ENCODE data around the gene SUSD4. TPM values are rescaled to one million over a fixed set of nuclear protein-coding genes. Genes with fewer than 3 reads are reported as not detected.

Gene SUSD4
- total RNA-seq, 1 experiment from 2014 or later: not detected

GRCh38 chr1:223329664-223330415 lies 34.1 kb downstream of the SUSD4 start:
- DNase-seq (ENCODE audit: low spot score): no peak

DNA sequence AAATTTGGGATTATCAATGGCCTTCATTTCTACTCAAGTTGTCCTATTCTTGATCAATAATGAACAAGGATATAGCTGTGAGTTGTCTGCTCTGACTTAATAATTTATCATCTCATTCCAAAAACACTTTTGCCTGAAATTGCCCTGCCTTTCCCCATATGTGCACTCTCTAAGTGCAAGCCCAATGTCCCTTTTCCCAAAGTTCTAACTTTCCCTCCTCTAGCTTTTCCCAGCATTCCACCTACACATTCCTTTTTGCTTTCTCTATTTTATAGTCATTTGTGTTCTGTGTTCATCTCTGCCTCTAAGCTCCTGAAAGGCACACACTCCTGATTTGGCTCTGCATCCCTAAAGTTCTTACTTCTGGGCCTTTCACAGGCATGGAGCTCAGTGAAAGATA lies 34.7 kb downstream of the SUSD4 start:
- no peak for DNase-seq (ENCODE audit: low spot score)

DNA sequence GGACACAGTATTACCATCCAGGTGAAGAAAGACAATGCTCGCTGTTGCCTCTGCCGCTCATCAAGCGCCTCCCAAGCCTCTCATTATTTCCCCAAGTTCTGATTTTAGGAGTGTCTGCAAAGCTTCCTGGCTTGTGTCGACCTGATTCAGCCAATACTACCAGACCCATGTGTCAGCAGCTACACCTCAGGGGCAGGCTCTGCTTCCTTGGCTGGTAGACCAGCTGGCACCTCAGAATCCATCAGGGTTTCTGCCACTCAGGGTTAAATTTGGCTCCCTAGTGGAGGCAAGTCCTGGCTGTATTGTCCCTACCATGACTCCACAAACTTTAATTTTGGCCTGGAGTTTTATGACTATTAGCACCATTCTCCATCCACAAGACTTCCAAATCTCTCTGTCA lies 35.4 kb downstream of the SUSD4 start:
- no peak for DNase-seq (ENCODE audit: low spot score)

DNA sequence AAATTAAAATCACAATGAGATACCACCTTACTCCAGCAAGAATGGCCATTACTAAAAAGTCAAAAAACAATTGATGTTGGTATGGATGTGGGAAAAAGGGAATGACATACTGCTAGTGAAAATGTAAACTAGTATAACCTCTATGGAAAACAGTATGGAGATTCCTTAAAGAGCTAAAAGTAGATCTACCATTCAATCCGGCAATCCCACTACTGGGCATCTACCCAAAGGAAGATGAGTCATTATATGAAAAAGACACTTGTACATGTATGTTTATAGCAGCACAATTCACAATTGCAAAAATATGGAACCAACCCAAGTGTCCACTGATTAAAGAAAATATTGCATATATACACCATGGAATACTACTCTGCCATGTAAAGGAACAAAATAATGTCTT lies 37.2 kb downstream of the SUSD4 start:
- no peak for DNase-seq (ENCODE audit: low spot score)

DNA sequence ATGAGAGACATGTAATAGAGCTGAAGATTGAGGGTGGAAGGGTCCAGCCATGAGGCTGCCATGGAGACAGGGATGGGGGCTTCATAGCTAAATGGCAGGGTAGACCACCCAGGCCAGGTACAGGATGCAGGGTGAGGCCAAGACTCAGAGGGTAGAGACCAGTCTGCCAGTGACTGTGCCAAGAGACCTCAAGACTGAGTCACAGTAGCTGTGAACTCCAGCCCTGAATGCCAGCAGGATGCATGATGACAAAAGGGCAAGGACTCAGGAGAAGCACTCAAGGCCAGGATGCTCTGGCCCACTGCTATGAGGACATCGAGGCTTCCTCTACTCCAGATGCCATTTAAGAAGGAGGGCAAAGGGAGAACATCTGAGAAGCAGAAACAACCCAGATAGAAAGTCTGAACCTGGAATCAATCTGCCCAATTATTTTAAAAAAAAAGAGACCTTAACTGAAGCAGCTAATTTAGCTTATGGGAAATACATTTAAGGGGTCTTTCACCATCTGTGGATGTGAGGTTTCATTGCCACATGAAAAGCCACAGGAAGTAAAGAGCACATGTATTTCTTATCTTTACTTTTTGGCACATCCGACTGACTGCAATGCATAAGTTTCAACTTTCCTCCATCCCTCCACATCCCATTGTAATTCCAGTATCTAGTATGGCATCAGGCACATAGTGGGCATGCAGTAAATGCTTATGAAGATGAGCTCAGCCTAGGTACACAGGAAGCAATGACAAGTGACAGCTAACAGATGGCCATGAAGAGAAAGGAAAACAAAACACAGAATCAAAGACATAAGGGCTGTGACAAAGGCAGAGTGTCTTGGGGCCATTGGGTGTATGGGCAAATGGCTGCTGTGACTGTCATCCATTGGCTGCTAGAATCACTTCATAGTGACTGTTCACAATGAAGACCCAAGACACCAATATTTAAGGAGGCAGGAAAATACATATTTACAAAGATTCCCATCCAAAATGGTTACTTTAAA lies 40.2 kb downstream of the SUSD4 start:
- DNase-seq (ENCODE audit: low spot score): no peak

GRCh38 chr1:223322868-223323267 lies 41.1 kb downstream of the SUSD4 start:
- no peak for DNase-seq (ENCODE audit: low spot score)

- no peak for DNase-seq (ENCODE audit: low spot score)
Measured at GRCh38 chr1:223320959-223321358, 43.0 kb downstream of the SUSD4 start.

- DNase-seq (ENCODE audit: low spot score): no peak
Measured at GRCh38 chr1:223319905-223320580, 43.9 kb downstream of the SUSD4 start.

DNA sequence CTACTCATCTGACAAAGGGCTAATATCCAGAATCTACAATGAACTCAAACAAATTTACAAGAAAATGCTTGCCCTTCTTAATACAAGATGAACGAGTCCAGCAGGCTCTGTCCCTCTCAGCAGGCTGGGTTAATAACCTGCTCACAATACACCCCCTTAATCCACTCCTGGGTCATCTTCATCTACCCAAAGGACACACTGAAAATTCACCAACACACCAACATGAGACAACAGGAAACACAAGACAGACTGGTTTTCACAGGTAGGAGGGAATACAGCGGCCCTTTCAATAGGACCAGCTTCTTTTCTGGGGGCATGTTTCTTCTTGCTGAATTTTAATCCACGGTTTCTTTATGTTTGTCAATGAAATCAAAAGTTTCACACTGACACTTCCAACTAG lies 44.6 kb downstream of the SUSD4 start:
- DNase-seq (ENCODE audit: low spot score): no peak

GRCh38 chr1:223316082-223316481 lies 47.9 kb downstream of the SUSD4 start:
- no peak for DNase-seq (ENCODE audit: low spot score)

DNA sequence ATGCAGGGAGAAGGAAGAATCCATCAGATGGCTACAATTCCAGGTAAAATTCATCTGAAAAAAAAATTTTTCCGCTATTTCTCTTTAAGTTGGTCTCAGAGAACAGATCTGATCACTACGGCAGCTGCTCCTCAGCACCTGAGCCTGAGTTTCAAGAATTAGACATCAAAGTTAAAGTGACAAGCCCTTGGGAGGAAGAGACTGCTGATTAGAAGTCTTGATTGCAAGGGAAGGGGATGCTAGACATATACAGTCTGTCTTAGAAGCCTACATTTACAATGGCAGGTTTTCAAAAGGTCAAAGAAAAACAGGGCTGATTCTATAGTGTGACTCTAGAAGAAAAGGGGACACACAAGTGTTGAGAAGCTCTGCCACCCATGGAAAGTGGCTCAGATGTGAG lies 48.3 kb downstream of the SUSD4 start:
- no peak for DNase-seq (ENCODE audit: low spot score)

GRCh38 chr1:223313415-223313754 lies 50.6 kb downstream of the SUSD4 start:
- no peak for DNase-seq (ENCODE audit: low spot score)

DNA sequence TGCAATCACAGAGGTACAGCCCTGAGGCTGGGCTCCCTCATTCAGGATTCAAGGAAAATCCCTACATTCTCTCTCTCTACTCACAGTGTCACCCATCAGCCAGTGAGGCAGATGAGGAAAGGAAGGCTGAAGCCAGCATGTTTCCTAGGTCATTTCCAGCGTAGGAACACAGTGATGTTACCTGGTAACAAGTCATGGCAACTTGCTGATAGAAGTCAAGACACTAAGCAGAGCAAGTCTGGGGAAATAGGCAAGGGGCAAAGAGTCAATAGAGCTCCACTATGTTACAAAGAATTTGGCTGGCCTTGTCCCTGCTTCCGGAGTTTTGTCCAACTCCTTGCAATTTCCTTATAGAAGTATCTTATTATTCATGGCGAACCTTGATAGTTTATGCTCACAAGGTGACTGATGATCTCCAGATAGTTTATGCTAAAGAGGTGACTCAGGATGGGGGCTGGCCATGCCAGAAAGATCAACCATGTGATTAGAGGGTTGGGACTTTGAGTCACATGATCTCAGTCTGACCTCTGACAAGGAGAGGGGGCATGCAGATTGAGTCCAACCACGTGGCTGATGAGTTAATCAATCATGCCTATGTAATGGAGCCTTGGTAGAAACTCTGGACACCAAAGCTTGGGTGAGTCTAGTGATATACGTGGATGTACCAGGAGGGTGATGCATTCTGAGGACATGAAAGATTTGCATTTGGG lies 51.1 kb downstream of the SUSD4 start:
- DNase-seq (ENCODE audit: low spot score): peak; percentile 8

GRCh38 chr1:223312273-223312672 lies 51.7 kb downstream of the SUSD4 start:
- no peak for DNase-seq (ENCODE audit: low spot score)

GRCh38 chr1:223311826-223312225 lies 52.1 kb downstream of the SUSD4 start:
- DNase-seq (ENCODE audit: low spot score): no peak

DNA sequence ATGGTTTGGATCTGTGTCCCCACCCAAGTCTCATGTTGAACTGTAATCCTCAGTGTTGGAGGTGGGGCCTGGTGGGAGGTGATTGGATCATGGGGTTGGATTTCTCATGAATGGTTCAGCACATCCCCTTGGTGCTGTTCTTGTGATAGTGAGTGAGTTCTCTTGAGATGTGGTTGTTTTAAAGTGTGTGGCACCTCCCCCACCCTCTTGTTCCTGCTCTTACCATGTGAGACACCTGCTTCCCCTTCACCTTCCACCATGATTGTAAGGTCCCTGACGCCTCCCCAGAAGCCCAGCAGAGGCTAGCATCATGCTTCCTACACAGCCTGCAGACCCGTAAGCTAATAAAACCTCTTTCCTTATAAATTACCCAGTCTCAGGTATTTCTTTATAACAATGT lies 55.8 kb downstream of the SUSD4 start:
- no peak for DNase-seq (ENCODE audit: low spot score)

GRCh38 chr1:223307544-223307943 lies 56.4 kb downstream of the SUSD4 start:
- no peak for DNase-seq (ENCODE audit: low spot score)

DNA sequence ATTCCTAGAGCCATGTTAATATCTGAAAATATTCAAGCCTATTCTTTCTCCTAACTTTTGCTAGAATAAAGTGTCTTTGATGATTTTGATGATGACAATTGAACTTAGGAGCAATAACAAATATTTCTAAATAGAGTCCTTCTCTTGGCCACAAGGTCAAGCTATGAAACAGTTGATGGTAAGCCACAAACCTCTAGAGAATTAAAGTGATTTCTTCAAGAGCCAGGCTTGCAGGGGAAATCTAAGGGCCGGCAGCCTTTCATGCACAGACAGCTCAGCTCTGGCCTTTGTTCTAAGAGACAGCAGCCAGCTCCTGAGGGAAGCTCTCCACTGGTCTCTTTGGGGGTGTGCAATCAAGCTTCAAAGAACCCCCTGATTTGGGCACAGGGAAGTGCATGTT lies 59.0 kb downstream of the SUSD4 start:
- DNase-seq (ENCODE audit: low spot score): no peak

GRCh38 chr1:223301371-223301770 lies 62.6 kb downstream of the SUSD4 start:
- no peak for DNase-seq (ENCODE audit: low spot score)

GRCh38 chr1:223299553-223299952 lies 64.4 kb downstream of the SUSD4 start:
- no peak for DNase-seq (ENCODE audit: low spot score)

DNA sequence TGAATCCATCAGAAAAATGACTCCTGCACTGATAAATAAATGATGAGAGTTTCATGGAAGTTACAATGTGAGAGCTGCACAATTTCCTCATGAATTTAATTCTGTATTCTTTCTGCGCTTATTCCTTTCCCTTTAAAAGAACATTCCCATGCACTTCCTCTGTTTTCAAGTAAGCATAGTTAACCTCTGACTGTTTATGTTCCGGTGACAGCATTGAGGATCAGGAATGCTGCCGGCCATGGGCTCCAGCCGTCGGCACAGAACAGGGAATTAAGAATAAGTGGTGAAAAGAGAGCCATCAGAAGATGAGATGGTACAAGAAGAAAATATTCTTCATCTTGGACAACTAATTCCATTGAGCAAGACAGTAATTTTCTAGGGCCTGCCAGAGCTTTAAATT lies 65.3 kb downstream of the SUSD4 start:
- no peak for DNase-seq (ENCODE audit: low spot score)

- no peak for DNase-seq (ENCODE audit: low spot score)
Measured at GRCh38 chr1:223297800-223298199, 66.2 kb downstream of the SUSD4 start.

All from A172 (cell line).